GM15510 (cell line): Measurements from ENCODE around the gene ZNF585A.
A peak's percentile ranks its signal among the peaks of the same experiment; 100 is the strongest.

Experiments
- POLR2A ChIP-seq: IDR thresholded peaks from 3 replicates; pipeline ENCODE4 v1.6.1; 2011; ENCODE audit warnings: borderline replicate concordance; ENCODE audit not compliant: insufficient read length; ENCODE audit errors: extremely low read depth

ZNF585A gene

GRCh38 chr19:37172368-37173366, at the start of gene ZNF585A:
Gene ZNF585A (minus strand): TSS chr19:37172695. CDS start chr19:37169910, 2,785 bp downstream.
- TF ChIP-seq POLR2A, result peak; percentile 39

DNA sequence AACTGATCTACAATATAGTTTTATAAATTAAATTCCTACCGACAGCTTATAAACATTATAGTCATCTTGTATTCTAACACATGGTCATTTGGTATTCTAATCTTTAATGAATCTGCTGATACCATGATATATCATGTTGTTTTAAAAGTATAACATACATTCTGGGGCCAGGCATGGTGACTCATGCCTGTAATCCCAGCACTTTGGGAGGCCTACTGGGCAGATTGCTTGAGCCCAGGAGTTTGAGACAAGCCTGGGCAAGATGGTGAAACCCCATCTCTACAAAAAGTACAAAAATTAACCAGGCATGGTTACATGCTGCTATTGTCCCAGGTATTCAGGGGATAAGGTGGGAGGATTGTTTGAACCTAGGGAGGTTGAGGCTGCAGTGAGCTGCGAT, 48.6 kb upstream of the ZNF585A start:
- no peak for TF ChIP-seq POLR2A

- no peak for TF ChIP-seq POLR2A
Observed at GRCh38 chr19:37220383-37220782, 47.9 kb upstream of the ZNF585A start.

- no peak for TF ChIP-seq POLR2A
Observed at GRCh38 chr19:37218592-37218935, 46.1 kb upstream of the ZNF585A start.

- TF ChIP-seq POLR2A, result peak; percentile 61
Observed at GRCh38 chr19:37217775-37218591, 45.5 kb upstream of the ZNF585A start, which contains the start of gene ZNF383. Gene ZNF383 (plus strand): TSS chr19:37218214. CDS start chr19:37230454, 12,240 bp downstream.

- TF ChIP-seq POLR2A, result peak; percentile 60
Observed at GRCh38 chr19:37217480-37217774, 44.9 kb upstream of the ZNF585A start.

GRCh38 chr19:37197768-37198167, 25.3 kb upstream of the ZNF585A start:
- no peak for TF ChIP-seq POLR2A

GRCh38 chr19:37165635-37166034, 6.9 kb downstream of the ZNF585A start:
- TF ChIP-seq POLR2A, result no peak

DNA sequence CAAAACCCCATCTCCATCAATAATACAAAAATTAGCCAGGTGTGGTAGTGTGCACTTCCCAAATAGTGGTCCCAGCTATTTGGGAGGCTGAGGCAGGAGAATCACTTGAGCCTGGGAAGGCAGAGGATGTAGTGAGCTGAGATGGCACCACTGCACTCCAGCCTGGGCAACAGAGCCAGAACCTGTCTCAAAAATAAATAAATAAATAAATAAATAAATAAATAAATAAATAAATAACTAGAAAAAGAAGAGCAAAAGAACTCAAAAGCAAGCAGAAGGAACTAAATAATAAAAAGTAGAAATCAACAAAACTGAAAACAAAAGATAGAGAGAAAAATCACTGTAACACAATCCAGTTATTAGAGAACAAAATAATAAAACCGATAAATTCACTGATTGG, 12.3 kb downstream of the ZNF585A start:
- no peak for TF ChIP-seq POLR2A

- no peak for TF ChIP-seq POLR2A
Observed at GRCh38 chr19:37148214-37148613, 24.3 kb downstream of the ZNF585A start.

DNA sequence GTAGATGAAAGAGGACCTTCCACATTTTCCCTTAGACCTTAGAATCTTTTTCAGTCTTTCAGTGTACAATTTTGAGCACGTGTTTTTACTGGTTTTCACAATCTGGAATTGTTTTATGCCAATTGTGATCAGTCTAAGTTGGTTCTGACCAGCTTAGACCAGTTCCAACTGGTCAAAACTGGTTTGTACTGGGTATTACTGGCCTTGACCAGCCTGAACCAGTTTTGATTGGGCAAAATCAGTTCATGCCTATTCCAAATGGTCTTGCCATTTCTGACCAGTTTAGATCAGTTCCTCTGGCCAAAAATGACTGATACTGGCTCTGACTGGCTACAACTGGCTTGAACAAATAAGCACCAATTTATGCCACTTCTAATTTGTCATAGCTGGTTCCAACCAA, 36.4 kb downstream of the ZNF585A start:
- no peak for TF ChIP-seq POLR2A

DNA sequence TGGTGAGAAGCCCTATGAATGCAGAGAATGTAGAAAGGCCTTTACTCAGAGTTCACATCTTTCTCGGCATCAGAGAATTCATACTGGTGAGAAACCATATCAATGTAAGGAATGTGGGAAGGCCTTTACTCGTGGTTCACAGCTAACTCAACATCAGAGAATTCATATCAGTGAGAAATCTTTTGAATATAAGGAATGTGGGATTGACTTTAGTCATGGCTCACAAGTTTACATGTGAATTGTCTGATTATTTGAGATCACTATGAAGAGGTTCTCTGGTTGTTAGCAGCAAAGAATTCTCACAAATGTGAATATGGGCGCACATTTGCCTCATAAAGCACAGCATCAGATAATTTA, 43.7 kb downstream of the ZNF585A start:
- no peak for TF ChIP-seq POLR2A

DNA sequence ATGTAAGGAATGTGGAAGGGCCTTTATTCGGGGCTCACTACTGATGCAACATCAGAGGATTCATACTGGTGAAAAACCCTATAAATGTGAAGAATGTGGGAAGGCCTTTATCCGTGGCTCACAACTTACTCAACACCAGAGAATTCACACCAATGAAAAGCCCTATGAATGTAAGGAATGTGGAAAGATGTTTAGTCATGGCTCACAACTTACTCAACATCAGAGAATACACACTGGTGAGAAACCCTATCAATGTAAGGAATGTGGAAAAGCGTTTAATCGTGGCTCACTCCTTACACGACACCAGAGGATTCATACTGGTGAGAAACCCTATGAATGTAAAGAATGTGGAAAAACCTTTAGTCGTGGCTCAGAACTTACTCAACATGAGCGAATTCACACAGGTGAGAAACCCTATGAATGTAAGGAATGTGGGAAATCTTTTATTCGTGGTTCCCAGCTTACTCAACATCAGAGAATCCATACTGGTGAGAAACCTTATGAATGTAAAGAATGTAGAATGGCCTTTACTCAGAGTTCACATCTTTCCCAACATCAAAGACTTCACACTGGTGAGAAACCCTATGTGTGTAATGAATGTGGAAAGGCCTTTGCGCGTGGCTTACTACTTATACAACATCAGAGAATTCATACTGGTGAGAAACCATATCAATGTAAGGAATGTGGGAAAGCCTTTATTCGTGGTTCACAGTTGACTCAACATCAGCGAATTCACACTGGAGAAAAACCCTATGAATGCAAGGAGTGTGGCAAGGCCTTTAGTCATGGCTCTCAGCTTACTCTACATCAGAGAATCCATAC, 44.3 kb downstream of the ZNF585A start:
- no peak for TF ChIP-seq POLR2A

- no peak for TF ChIP-seq POLR2A
Observed at GRCh38 chr19:37114001-37114400, 58.5 kb downstream of the ZNF585A start.

DNA sequence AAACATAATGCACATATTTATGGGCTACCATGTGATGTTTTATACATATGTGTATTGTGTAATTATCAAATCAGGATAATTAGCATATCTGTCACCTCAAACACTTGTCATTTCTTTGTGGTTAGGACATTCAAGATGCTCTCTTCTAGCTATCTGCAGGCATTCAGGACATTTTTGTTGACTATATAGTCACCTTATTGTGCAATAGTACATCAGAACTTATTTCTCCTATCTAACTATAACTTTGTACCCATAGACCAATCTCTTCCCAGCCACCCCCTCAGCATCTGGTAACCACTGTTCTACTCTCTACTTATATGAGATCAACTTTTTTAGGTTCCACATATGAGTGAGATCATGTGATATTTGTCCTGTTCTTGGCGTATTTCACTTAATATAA, 73.9 kb downstream of the ZNF585A start:
- TF ChIP-seq POLR2A, result no peak

DNA sequence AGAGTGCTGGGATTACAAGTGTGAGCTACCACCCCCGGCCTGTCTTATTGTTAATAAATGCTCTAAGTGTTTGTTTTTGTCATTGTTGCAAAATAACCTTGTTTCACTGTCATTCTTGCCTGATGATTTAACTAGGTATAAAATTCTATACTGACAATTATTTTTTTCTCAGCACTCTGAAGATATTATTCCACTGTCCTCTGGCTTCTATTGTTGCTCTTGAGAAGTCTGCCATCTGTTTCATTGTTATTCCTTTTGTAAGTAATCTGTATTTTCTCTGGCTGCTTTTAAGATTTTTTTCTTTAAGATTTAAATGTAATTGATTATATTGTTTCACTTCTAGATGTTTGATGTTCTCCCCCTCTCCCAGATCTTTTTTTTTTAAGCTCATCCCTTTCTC, 76.6 kb downstream of the ZNF585A start:
- no peak for TF ChIP-seq POLR2A
